Measurements from ENCODE around the gene KRTAP5-5.

- TF ChIP-seq CTCF (conservative IDR thresholded peaks at IDR 0.05 in 1 of 2, IDR thresholded peaks at IDR 0.05 in 1 of 2; ENCODE audit: low read depth in 1 of 2, low read length in 2 of 2) (no peak), EZH2 (IDR thresholded peaks at IDR 0.05; ENCODE audit: low read length, missing control alignments) (no peak)
Measured at GRCh38 chr11:1639102-1639620, 9.6 kb downstream of the KRTAP5-5 start.

Measured in fibroblast of lung (primary cell).